ENCODE measurements around the gene ARSG. TPM values are rescaled to one million over a fixed set of nuclear protein-coding genes. Genes with fewer than 3 reads are reported as not detected.

Gene ARSG
- total RNA-seq, 1 donor from 2014 or later = 7.4 TPM

DNA sequence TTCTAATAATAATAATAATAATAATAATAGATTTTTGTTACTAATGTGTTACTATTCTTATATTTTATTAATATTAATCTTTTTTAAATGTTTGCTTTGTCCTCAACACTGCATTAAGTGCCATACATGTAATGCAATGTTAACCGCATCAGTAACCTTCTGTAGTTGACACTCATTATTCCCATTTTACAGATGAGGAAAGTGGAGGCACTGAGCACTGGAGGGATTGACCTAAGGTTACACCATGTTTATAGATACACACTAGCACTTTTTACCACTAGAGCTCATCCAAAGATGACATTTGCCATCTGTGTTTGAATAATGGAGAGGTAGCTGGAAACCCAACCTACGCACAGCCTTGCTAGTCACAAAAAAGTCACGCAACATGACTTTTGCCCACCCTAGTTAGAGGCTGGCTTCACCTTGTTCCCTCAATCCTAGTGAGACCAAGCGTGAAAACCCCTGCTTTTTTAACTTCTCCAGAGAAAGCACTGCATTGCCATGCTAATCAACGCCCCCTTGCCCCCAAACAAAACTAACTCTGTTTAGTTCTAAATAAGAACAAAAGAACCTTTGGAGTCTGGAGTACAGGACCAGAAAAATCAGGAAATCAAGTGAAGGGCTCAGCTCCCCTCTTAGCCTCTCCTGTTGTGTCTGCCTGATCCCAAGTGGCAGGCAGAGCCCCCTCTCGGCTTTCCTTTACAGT lies 2.3 kb downstream of the ARSG start:
- H3K4me3 Mint-ChIP-seq (ENCODE audit: unreplicated experiment) = no peak overlapping the region
- H3K9me3 Mint-ChIP-seq (ENCODE audit: low read depth) = no peaks in the 10 kb centered on the region
- no peak for TF ChIP-seq CTCF (IDR thresholded peaks at IDR 0.05)
- peaks cover 16% of the 10 kb centered on the region for H3K4me1 Mint-ChIP-seq (ENCODE audit: low read depth)
- H3K27me3 Mint-ChIP-seq (ENCODE audit: low read depth) = peaks cover 10% of the 10 kb centered on the region
- DNase-seq (ENCODE audit: low spot score) = no peak
- H3K27ac Mint-ChIP-seq (ENCODE audit: unreplicated experiment) = no peak overlapping the region
- H3K36me3 Mint-ChIP-seq (ENCODE audit: low read depth) = no peaks in the 10 kb centered on the region

- H3K9me3 Mint-ChIP-seq (ENCODE audit: low read depth) = no peaks in the 10 kb centered on the region
- no peak overlapping the region for H3K4me3 Mint-ChIP-seq (ENCODE audit: unreplicated experiment)
- H3K27ac Mint-ChIP-seq (ENCODE audit: unreplicated experiment) = no peak overlapping the region
- no peak for DNase-seq (ENCODE audit: low spot score)
- peaks cover 16% of the 10 kb centered on the region for H3K4me1 Mint-ChIP-seq (ENCODE audit: low read depth)
- H3K27me3 Mint-ChIP-seq (ENCODE audit: low read depth) = peaks cover 10% of the 10 kb centered on the region
- TF ChIP-seq CTCF (IDR thresholded peaks at IDR 0.05) = no peak
- H3K36me3 Mint-ChIP-seq (ENCODE audit: low read depth) = no peaks in the 10 kb centered on the region
These were observed 2.9 kb downstream of the ARSG start for GRCh38 chr17:68294196-68294555.

DNA sequence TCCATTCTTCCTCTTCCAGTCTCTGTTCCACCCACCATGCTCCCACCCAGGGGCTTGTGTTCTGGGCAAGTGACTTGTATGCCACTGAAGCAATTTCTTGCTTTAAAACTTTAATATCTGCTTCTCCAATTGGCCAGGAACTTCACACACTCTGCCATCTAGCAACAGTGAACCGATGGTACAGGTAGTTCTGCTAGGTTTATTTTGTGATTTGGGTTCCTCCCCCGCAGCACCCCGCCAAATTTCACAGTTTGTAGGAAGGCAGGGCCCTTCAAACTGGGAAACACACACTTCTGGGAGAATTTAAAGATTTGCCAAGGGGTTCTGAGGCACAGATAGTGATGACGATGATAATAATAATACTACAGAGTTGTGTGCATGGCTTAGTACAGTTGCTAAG lies 3.3 kb downstream of the ARSG start:
- no peak for TF ChIP-seq CTCF (IDR thresholded peaks at IDR 0.05)
- Mint-ChIP-seq H3K27me3 (ENCODE audit: low read depth) (peaks cover 10% of the 10 kb centered on the region), H3K36me3 (ENCODE audit: low read depth) (no peaks in the 10 kb centered on the region), H3K27ac (ENCODE audit: unreplicated experiment) (no peak overlapping the region), H3K9me3 (ENCODE audit: low read depth) (no peaks in the 10 kb centered on the region), H3K4me3 (ENCODE audit: unreplicated experiment) (no peak overlapping the region), H3K4me1 (ENCODE audit: low read depth) (peaks cover 16% of the 10 kb centered on the region)
- no peak for DNase-seq (ENCODE audit: low spot score)

GRCh38 chr17:68295086-68295485 lies 3.8 kb downstream of the ARSG start:
- no peak overlapping the region for H3K27ac Mint-ChIP-seq (ENCODE audit: unreplicated experiment)
- TF ChIP-seq CTCF (IDR thresholded peaks at IDR 0.05) = no peak
- no peaks in the 10 kb centered on the region for H3K9me3 Mint-ChIP-seq (ENCODE audit: low read depth)
- H3K4me1 Mint-ChIP-seq (ENCODE audit: low read depth) = peaks cover 16% of the 10 kb centered on the region
- no peak for DNase-seq (ENCODE audit: low spot score)
- H3K27me3 Mint-ChIP-seq (ENCODE audit: low read depth) = peaks cover 10% of the 10 kb centered on the region
- H3K36me3 Mint-ChIP-seq (ENCODE audit: low read depth) = no peaks in the 10 kb centered on the region
- H3K4me3 Mint-ChIP-seq (ENCODE audit: unreplicated experiment) = no peak overlapping the region

DNA sequence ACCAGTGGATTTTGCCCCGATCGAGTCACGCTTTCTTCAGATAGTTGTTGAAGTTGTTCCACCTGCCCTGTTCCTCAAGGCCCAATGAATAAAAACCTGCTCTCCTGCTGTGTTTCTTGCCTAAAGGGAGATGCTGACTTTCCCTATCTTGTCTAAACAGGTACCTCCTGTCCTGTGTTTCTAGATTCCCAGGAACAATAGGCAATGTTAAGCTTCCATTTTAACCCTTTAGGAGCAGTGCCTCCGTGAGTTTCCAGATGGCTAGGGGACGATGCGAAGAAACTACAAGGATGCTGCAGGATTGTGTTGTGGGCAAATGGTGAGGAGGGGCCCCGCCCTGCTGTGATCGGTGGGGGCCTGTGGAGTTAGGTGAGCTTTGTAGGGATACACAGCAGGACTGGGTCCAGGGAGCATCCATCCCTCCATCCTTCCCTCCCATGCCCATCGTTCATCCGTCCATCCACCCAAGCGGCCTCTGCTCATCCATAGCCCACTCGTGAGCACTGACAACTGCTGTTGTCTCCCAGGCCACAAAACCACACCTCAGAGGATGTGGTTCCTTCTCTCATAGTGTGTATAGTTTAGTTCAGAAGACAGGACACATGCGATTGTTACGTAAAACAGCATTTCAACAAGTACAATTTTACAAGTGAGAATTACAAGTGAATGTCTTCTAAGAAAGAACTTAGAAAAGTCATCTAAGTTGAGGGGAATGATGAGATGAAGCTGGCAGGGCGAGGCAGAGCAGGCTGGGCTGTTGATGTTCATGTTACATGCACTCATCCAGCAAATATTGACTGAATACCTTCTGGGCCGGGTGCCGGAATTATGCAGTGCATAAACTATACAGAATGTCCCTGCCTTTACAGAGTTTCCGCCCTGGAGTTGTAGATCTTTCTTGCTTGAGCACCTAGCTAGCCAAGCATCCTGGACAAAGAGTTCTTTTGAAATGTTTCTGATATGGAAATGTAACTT lies 5.2 kb downstream of the ARSG start:
- H3K27me3 Mint-ChIP-seq (ENCODE audit: low read depth) = peaks cover 10% of the 10 kb centered on the region
- H3K4me1 Mint-ChIP-seq (ENCODE audit: low read depth) = peaks cover 9% of the 10 kb centered on the region
- H3K4me3 Mint-ChIP-seq (ENCODE audit: unreplicated experiment) = no peak overlapping the region
- no peaks in the 10 kb centered on the region for H3K36me3 Mint-ChIP-seq (ENCODE audit: low read depth)
- no peak for TF ChIP-seq CTCF (IDR thresholded peaks at IDR 0.05)
- H3K27ac Mint-ChIP-seq (ENCODE audit: unreplicated experiment) = no peak overlapping the region
- DNase-seq (ENCODE audit: low spot score) = no peak
- H3K9me3 Mint-ChIP-seq (ENCODE audit: low read depth) = no peaks in the 10 kb centered on the region

Measured in chondrocyte (in vitro differentiated cells).